ENCODE data around the gene B3GNT9.
"Not testable (repeated sequence)": the region's sequence is repeated elsewhere in the genome, so short reads cannot be mapped to it uniquely, and the experiment has no call there.

The B3GNT9 gene

DNA sequence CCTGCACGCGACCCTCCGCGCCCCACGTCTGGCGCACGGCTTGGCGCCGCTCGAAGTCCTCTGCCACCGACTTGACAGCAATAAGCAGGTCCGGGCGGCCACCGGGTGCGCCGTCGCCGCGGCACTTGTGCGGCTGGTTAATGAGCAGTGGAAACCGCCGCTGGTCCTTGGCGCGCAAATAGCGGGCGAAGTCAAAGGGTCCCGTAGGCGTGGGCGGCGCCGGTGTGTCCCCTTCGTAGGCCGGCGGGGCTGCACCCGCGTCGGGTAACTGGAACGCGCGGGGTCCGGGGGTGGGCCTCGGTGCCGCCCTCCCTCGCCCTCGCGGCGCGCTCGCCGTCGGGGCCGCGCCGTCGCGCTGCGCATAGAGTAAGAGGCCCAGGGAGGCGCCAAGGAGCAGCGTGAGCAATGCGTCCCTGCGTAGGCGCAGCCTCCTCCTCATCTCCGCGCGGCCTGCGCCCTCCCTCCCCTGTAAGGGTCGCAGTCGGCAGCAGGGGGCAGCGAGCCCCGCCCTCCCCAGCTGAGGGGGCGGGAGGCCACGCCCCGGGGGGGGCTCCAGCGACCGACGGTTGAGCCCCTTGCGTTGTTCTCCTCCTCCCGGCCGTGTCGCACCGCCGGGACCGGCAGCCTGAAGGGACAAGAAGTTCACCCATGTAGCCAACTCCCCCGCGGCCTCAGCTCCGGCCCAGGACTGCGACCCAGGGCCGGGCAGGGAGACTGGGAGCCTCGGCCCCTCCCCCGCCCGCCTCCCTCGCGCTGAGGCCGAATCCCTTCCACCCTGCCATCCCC is 558 bp downstream of the B3GNT9 start:
- peak; percentile 75 for DNase-seq (ENCODE audit: low read depth)

DNA sequence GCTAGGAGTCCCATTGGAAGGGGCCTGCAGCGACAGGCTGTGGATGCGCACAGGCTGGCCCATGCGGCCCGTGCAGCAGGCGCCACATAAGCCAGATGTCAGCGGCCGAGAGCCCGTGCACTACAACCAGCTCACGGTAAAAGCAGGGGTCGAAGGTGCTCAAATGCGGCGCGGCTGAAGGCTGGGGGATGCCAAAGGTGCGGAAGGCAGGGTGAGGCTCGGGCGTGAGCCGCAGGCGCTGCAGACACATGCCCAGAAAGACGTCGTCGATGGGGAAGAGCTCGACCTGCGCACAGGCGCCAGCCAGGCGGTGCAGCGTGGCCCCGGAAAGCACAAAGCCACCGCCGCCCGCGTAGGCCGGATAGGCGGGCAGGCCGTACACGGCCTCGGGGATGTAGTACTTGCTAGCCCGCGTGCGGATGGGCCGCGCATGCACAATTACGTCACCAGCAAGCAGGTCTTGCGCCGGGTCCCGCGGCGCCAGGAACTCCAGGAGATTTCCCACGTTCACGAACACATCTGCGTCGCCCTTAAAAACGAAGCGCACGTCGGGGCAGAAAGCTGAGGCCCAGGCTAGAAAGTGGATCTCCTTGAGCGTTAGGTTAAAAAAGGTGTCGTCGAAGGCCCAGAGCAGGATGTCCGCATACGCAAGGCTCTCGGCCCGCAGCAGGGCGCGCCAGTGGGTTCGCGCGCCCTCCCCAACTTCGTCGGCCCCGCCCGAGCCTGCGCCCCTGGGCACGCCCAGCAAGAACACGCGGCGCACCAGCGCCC is 1.3 kb downstream of the B3GNT9 start:
- no peak for DNase-seq (ENCODE audit: low read depth)

DNA sequence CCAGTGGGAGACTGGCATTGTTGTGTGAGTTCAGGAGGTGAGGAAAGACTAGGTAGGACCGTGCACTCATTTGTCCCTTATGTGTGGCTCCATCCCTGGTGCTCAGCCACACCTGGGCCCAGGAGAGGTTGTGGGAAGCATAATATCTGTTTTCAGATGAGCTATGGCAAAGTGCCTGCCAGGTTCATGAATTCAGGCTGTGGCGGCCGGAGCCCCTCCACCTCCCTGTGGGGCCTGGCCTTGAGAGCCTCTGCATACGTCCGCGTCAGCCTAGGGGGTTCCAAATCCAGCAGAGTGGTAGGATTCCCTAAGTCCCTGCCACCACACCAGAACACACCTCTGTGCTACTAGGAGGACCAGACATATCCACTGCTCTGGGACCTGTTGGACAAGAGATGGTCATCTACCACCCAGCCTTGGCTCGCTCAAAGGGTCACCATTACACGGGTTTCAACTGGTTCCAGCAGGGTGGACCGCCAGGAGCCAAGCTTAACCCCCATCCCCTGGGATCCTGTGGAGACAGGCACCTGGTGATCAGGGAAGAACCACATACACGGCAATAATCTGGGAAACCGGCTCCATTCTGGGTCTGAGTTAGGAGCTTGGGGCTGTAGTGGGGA is 2.0 kb downstream of the B3GNT9 start:
- no peak for DNase-seq (ENCODE audit: low read depth)

DNA sequence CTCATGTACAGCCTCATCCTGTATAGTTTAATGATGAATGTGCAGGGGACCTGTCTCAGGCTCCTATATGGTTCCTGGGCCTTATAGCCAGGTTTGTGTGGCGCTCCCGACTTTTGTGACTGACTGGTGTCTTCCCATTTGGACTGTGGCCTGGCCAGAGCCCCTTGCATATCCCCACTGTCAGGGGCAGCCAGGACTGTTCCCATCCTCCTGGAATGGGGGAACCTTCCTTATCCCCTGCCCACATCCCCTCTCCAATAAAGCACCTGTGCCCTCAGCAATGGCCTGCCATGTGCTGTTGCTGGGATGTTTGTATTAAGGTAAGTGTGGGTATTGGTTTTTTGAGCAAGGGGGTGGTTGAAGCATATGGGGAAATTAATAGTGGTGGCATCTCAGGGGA is 2.6 kb downstream of the B3GNT9 start:
- no peak for DNase-seq (ENCODE audit: low read depth)

DNA sequence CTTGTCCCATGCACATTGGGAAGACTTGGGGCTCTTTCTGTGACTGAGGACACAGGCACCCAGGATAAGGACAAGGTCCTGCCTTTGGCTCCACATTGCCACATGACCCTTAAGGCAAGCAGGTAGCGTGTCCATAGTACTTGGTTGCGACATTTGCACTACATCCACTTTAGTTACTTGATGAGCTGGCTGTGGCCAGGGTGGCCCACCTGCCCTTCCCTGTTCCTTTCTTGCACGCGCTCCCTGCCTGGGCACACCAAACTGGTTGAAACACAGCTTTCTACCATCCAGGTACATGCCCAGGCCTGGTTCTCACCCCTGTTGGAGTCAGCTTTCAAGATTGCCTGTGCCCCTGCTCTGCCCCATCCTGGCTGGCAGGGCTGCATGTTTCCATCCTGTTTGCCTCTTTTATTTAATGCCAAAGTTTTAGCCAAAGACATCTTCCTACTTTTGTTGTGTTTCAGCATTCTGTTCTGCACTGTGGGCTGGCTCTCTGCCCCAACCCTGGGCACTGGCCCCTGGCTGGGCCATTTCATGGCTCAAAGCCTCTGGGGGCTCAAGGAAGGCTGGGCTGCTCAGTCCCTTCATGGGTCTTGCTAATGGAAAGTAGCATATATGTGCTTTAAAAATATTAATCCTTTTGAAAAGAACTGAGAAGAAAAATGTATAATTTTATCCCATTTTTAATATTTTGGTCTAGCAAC is 3.2 kb downstream of the B3GNT9 start:
- DNase-seq (ENCODE audit: low read depth): no peak

DNA sequence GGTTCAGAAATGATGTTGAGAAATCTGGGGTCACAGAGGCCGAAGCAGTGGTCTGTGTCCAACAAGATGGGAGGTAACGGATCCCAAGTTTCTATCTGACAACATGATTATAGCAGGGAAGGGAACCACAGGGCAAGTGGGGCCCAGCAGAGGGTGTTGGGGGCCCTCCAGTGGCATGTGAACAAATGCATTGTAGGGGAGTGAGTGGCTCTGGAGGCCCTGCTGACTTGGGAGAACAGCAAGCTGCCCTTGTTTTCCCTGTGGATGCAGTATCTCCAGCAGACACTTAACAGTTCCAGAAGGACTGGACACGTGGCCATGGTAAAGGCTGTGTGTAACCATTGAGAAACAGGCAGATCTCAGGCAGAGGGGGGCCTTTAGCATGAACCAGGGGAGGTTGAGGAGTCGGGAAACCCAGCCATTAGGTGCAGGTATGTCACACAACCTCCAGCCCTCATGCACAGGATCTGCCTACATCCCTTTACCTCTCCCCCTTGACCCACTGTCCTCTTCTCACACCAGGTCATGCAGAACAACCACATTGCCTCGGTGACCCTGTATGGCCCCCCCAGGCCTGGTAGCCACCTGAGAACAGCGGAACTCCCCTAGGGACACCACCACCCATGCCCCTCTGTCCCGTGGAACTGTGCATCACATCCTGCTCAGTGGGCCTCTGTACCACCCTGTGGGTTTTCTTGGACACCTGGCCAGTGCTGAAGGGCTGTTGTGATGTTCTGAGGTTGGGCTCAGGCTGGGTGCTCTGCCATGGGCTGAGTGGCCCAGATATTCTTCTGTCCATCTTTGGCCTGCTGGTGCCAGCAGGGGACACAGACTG is 4.1 kb downstream of the B3GNT9 start:
- no peak for DNase-seq (ENCODE audit: low read depth)

DNA sequence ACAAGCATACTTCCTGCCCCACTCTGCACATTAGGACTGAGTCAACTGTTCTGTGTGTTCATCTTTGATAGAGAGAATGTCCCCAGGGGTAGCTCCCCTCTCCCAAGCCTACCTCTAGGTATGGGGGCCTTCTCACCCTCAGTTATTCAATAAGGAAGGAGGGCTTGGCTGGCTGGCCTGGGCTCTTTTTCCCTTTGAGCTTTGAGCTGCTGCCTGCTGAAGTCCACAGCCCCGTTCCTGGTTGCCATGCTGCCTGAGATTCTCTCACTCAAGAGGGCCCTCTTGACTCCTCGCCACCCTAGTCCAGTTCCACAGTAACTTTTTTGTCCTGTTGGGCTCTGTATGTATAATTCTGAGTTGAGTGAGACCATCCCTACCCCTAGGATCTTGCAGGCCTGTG is 5.1 kb downstream of the B3GNT9 start:
- no peak for DNase-seq (ENCODE audit: low read depth)

DNA sequence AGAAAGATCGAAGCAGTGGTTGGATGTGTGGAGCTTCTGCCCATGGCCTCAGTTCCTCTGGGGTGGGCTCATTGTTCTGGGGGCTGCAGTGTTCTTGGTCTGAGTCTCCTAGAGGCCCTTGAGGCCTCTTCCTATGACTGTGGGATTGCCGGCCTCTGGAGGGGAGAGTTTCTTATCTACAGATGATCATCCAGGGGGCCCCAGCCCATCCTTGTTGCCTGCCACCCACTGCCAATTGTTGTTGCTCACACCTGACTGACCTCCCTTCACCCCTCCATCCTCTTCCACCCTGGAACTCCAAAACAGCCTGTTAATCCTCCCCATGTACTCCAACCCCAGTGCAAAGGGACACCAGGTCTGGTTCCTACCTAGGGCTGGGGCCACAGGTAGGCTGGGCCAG is 5.9 kb downstream of the B3GNT9 start:
- DNase-seq (ENCODE audit: low read depth): no peak

DNA sequence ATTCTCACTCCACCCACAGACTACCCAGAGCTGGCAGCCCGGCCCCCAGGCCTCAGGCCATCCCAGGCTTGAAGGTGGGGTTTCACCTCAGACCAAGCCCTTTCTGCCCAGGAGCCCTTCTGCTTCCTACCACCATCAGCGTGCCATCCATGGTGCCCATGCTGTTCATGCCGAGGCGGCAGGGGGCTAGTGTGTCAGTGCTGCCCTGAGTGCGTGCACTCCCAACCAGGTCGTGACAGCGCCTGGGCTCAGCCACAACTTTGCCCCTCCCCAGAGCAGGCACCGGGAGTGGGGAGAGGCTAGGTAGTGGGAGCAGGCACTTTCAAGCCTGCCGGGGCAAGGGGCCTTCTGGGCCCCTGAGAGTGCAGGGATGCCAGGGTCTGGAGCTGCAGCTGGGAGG is 8.5 kb downstream of the B3GNT9 start:
- no peak for DNase-seq (ENCODE audit: low read depth)

DNA sequence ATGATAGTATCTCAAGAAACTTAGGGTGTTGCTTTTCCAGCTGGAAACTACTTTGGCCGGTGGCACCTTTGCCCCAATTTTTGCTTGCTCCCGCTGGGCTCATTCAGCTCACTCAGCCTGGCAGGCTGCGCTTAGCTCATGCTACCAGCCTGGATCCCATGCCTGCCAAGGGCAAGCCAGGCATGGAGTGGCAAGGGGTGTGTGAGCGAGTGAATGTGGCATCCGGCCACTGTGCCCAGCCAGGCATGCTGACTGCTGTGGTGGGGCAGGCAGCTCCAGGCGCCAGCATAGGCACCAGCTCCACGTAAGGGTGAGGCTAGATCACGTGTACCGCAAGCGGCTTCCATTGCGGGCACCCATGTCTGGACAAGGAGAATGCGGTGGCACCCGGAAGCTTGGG is 9.4 kb downstream of the B3GNT9 start:
- DNase-seq (ENCODE audit: low read depth): no peak

DNA sequence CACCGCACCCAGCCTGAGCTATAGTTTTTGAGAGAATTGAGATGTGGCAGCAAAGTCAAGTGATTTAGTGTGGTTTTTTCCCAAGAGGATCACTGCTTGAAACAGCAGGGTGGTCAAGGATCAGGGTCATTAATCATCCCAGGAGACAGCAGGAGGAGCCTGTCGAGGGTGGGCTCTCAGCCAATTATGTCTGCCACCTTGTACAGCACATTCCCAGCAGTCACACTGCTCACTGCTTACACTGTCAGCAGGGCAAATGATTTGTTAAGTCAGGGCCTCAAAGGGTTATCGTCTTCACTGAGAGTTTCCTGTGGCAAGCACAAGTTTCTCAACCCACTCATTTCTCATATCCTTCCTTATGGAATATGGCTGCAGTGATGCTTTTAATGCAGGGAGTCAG is 13.2 kb downstream of the B3GNT9 start:
- DNase-seq (ENCODE audit: low read depth): peak; percentile 33

DNA sequence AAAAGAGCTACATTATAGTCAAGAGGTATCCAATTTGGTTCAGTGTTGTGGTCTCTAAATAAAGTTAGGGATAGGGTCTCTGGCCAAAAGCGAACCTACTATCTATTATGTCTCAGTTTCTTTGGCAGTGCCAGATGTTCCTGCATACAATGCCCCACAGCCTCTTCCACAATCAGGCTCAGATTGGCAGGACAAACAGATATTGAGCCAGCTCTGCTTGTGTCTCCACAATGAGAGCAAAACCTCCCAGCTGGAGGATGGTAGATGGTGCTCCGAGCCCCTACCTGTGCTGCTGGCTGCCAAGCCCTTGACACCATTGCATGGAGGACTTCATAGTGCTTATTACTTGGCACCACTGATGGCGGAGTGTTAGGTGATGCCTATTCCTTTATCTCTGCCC is 21.4 kb downstream of the B3GNT9 start:
- DNase-seq (ENCODE audit: low read depth): no peak

DNA sequence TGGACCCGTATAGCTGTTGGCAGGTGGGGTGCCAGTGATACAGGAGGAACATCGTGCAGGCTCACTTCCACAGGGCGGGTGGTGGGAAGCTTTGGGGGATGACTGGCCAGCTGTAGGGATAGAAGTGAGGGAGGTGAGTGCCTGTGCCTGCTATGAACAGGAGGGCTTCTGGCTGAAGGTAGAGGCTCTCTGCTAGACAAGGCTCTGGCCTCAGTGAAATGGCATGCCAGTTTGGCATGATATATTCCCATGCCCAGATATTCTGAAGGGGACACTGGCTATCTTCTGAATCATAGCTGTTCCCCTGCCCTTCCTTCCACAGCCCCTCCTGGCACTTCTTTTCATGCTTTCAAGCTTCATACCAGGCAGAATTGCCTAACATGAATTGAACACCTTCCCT is 21.9 kb downstream of the B3GNT9 start:
- no peak for DNase-seq (ENCODE audit: low read depth)

DNA sequence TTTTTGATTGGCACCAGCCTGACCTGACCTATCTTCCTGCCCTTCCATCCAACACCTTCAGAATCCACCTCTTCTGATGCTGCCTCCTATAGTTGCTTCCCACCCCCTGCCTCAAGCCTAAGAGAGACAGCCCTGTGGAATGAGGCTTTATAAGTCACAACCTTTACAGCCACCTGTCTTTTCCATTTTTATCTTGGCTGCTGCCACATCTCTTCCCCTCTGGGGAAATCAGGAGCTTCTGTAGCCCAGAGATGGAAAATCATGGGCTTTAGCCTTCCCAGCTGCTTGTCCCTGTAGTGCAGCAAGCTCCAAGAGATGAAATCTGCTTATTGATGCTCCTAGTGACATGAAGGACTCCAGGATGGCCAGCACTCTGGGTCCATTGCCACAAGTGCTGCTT is 22.4 kb downstream of the B3GNT9 start:
- DNase-seq (ENCODE audit: low read depth): no peak

DNA sequence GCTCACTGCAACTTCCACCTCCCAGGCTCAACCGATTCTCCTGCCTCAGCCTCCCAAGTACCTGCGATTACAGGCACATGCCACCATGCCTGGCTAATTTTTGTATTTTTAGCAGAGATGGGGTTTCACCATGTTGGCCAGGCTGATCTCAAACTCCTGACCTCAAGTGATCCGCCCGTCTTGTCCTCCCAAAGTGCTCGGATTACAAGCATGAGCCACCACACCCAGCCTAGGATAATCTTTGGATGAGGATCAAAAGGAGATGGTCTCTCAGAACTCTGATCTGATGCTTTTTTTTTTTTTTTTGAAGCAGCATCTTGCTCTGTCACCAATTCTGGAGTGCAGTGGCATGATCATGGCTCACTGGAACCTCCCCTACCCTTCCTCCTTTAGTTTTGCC is 28.0 kb downstream of the B3GNT9 start:
- DNase-seq (ENCODE audit: low read depth): not testable (repeated sequence)

DNA sequence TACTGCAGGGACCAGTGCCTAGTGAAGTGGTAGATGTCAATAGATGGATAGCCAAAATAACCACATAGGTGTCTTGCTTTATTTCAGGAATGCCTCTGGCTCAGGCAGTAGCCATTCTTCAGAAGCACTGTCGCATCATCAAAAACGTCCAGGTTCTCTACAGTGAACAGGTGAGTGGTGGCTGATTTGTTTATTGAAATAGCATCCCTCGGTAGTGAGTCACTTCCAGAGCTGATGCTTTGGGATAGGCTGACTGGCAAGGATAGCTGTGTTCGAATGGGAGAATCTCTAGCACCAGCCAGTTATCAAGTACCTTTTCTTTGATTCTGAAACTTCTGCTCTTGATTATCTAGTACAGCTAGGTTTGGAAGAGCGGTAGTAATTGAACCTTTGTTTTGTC is 30.8 kb downstream of the B3GNT9 start:
- no peak for DNase-seq (ENCODE audit: low read depth)

DNA sequence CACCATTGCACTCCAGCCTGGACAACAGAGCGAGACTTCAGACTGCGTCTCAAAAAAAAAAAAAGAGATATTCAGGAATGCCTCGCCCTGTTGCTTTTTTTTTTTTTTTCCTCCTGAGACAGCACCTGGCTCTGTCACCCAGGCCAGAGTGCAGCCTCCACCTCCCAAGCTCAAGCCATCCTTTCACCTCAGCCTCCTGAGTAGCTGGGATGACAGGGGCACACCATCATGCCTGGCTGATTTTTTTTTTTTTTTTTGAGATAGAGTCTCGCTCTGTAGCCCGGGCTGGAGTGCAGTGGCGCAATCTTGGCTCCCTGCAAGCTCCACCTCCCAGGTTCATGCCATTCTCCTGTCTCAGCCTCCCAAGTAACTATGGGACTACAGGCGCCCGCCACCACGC is 33.1 kb downstream of the B3GNT9 start:
- no peak for DNase-seq (ENCODE audit: low read depth)

DNA sequence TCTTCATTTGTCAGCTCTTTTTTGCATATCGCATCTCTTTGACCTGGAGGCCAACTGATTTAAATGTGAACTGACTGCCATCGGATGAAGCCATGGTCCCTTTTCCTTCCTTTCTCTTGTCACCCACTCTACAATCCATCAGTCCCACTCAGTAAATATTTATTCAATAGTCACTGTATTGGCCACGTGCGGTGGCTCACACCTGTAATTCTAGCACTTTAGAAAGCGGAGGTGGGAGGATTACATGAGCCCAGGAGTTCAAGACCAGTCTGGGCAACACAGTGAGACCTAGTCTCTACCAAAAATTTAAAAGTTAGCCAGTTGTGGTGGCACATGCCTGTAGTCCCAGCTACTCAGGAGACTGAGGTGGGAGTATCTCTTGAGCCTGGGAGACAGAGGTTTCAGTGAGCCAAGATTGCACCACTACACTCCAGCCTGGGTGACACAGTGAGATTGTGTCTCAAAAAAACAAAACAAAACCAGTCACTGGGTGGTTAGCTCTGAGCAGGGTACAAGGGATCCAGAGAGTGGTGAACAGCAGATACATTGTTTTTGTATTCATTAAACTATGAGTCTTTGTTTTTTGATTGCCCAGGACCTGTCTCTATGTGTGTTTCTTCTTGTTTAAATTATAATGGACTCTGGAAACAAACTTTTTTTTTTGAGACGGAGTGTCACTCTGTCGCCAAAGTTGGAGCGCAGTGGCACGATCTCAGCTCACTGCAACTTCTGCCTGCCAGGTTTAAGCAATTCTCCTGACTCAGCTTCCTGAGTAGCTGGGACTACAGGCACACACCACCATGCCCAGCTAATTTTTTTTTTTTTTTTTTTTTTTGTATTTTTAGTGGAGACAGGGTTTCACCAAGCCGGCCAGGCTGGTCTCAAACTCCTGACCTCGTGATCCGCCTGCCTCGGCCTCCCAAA is 34.1 kb downstream of the B3GNT9 start:
- DNase-seq (ENCODE audit: low read depth): peak; percentile 17

DNA sequence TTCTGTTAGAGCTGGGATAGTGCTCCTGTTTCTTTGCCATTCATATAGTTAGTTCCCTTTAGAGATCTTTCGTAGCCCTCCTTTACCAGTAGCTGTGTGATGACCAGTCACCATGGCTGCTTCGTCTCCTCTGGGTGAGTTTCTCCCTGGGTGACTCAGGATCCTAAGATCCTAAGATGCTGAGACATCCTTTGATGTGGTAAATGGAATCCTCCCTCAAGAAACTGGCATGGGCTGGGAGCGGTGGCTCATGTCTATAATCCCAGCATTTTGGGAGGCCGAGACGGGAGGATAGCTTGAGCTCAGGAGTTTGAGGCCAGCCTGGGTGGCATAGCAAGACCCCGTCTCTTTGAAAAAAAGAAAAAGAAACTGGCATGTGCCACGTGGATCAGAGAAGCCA is 35.2 kb downstream of the B3GNT9 start:
- DNase-seq (ENCODE audit: low read depth): peak; percentile 87

DNA sequence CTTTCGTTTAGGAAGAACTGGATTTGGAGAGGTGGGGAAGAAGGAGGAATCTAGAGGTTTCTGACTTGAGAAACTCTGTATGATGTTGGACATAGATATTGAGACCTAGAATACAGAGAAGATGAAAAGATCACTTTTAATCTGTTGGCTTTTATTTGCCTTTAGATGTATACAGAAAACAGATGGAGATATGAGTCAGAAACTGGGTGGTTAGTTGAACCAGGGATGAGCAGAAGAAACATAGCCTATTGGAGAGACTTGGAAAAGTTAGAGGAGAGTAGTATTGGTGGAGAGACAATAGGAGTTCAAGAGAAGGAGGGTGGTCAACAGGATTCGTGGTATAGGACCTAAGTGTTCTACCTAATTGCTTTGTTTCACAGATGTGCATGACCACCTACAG is 36.0 kb downstream of the B3GNT9 start:
- peak; percentile 10 for DNase-seq (ENCODE audit: low read depth)
